ENCODE data around the gene ARHGEF19. TPM values are rescaled to one million over a fixed set of nuclear protein-coding genes. Genes with fewer than 3 reads are reported as not detected.
"Not testable (repeated sequence)": the region's sequence is repeated elsewhere in the genome, so short reads cannot be mapped to it uniquely, and the experiment has no call there.

Gene ARHGEF19
- total RNA-seq, 1 donor from 2014 or later, result 151 TPM

DNA sequence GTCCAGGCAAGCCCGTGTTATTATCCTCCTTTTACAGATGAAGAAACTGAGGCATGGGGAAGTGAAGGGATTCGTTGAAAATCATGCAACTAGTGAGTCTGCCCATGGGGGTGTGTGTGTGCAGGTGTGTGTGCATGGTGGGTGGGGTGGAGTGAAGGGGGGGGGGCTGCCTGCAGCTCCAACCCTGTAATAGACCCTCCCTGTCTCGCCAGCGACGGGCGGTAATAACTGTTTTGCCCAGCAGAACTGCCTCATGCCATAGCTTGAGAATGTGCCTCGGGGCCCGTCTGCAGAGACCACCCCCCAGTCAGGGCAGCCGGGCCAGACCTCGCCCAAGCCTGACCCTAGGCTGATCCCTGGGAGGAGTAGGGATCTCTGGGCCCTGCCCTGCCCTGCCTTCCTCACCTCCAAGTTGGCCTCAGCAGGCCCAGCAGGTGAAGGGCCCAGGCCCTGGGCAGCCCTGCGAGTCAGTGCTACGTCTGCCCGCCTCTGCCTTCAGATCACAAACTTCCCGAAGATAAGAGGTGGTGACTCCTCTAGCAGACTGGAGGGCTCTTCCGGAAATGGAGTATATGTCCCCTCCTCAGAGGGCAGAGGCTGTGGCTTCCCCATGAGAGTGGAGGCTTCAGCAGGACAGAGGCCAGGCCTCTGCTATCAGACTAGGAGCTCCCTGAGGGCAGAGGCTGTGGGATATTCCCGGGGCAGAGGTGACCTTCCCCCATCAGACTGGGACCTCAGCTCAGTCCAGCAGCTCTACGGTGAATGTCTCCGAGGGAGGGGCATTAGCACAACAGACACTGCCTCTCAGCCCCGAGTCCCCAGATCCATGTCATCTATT, 40.9 kb downstream of the ARHGEF19 start:
- TF ChIP-seq, protein P1, sequence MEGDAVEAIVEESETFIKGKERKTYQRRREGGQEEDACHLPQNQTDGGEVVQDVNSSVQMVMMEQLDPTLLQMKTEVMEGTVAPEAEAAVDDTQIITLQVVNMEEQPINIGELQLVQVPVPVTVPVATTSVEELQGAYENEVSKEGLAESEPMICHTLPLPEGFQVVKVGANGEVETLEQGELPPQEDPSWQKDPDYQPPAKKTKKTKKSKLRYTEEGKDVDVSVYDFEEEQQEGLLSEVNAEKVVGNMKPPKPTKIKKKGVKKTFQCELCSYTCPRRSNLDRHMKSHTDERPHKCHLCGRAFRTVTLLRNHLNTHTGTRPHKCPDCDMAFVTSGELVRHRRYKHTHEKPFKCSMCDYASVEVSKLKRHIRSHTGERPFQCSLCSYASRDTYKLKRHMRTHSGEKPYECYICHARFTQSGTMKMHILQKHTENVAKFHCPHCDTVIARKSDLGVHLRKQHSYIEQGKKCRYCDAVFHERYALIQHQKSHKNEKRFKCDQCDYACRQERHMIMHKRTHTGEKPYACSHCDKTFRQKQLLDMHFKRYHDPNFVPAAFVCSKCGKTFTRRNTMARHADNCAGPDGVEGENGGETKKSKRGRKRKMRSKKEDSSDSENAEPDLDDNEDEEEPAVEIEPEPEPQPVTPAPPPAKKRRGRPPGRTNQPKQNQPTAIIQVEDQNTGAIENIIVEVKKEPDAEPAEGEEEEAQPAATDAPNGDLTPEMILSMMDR (IDR thresholded peaks at IDR 0.05; ENCODE audit: unreplicated experiment), result no peak
- no peaks in the 10 kb centered on the region for H3K9me3 Mint-ChIP-seq (ENCODE audit: low read depth)
- H3K36me3 Mint-ChIP-seq (ENCODE audit: insufficient read depth), result no peaks in the 10 kb centered on the region
- no peaks in the 10 kb centered on the region for H3K27me3 Mint-ChIP-seq
- H3K27ac Mint-ChIP-seq, result no peak overlapping the region
- H3K4me1 Mint-ChIP-seq (ENCODE audit: low read depth), result peaks cover 20% of the 10 kb centered on the region
- no peak overlapping the region for H3K4me3 Mint-ChIP-seq (ENCODE audit: low read depth)
- DNase-seq (ENCODE audit: low spot score, unreplicated experiment), result no peak

DNA sequence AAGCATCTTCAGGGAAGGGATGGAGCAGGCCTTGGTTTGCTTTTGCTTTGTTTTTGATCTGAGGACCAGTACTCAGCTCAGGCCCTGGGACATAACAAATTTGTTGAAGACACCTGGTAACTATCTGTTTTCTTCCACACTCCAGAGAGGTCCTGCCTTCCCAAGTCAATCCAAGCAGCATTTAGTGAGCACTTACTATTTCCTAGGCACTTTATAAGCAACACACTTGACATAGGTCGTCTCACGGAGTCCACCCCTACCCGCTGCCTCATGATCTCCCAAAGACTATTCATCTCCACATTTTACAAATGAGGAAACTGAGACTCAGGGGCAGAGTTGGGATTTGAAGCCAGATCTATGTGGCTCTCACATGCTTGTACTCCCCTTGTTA, 42.2 kb downstream of the ARHGEF19 start:
- H3K9me3 Mint-ChIP-seq (ENCODE audit: low read depth), result no peaks in the 10 kb centered on the region
- no peaks in the 10 kb centered on the region for H3K36me3 Mint-ChIP-seq (ENCODE audit: insufficient read depth)
- no peak overlapping the region for H3K4me3 Mint-ChIP-seq (ENCODE audit: low read depth)
- peaks cover 17% of the 10 kb centered on the region for H3K4me1 Mint-ChIP-seq (ENCODE audit: low read depth)
- no peak overlapping the region for H3K27ac Mint-ChIP-seq
- no peaks in the 10 kb centered on the region for H3K27me3 Mint-ChIP-seq
- DNase-seq (ENCODE audit: low spot score, unreplicated experiment), result no peak
- TF ChIP-seq, protein P1 (IDR thresholded peaks at IDR 0.05; ENCODE audit: unreplicated experiment), result no peak

DNA sequence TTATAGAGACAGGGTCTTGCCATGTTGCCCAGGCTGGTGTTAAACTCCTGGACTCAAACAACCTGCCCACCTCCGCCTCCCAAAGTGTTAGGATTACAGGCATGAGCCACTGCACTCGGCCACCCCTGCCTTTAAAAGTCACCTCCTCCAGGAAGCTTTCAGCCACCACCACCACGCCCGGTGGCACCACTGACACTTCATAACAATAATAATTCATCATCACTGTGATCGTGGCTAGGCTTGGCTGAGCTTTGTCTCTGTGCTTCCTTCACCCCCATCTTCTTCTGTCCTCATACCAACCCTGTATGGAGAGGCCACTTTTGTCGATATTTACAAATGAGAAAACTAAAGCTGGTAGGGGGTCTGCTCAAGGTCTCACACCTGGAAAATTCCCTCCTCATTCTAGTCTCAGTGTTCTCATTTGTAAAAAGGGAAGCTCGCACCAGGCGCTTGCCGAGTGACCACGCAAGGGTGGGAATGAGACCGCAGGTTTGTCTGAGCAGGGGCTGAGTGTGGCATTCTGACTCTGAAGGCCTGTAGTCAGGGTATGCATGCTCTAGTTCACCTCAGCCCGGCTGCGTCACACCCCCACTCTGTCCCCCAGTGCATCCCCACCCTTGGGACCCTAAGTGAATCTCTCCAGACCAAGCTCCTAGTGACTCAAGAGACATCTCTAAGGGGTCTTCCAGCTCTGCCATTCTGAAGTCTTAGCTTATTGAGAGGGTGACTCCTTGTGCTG, 43.7 kb downstream of the ARHGEF19 start:
- TF ChIP-seq, protein P1 (IDR thresholded peaks at IDR 0.05; ENCODE audit: unreplicated experiment), result no peak
- Mint-ChIP-seq H3K4me3 (ENCODE audit: low read depth) (peak overlapping the region; percentile 65), H3K4me1 (ENCODE audit: low read depth) (peaks cover 26% of the 10 kb centered on the region), H3K27me3 (no peaks in the 10 kb centered on the region), H3K27ac (peak overlapping the region; percentile 86), H3K36me3 (ENCODE audit: insufficient read depth) (no peaks in the 10 kb centered on the region), H3K9me3 (ENCODE audit: low read depth) (no peaks in the 10 kb centered on the region)
- DNase-seq (ENCODE audit: low spot score, unreplicated experiment), result no peak

DNA sequence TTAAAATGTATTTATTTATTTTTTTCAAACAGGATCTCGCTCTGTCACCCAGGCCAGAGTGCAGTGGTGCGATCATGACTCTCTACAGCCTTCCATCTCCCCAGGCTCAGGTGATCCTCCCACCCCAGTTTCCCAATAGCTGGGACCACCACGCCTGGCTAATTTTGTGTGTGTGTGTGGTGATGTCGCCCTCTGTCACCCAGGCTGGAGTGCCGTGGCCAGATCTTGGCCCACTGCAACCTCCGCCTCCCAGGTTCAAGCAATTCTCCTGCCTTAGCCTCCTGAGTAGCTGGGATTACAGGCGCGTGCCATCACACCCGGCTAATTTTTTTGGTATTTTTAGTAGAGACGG, 44.3 kb downstream of the ARHGEF19 start:
- not testable (repeated sequence) for H3K36me3 Mint-ChIP-seq (ENCODE audit: insufficient read depth); H3K9me3 Mint-ChIP-seq (ENCODE audit: low read depth); DNase-seq (ENCODE audit: low spot score, unreplicated experiment); H3K27me3 Mint-ChIP-seq
- Mint-ChIP-seq H3K4me1 (ENCODE audit: low read depth) (peaks cover 22% of the 10 kb centered on the region), H3K4me3 (ENCODE audit: low read depth) (peak overlapping the region; percentile 65), H3K27ac (peak overlapping the region; percentile 71)

DNA sequence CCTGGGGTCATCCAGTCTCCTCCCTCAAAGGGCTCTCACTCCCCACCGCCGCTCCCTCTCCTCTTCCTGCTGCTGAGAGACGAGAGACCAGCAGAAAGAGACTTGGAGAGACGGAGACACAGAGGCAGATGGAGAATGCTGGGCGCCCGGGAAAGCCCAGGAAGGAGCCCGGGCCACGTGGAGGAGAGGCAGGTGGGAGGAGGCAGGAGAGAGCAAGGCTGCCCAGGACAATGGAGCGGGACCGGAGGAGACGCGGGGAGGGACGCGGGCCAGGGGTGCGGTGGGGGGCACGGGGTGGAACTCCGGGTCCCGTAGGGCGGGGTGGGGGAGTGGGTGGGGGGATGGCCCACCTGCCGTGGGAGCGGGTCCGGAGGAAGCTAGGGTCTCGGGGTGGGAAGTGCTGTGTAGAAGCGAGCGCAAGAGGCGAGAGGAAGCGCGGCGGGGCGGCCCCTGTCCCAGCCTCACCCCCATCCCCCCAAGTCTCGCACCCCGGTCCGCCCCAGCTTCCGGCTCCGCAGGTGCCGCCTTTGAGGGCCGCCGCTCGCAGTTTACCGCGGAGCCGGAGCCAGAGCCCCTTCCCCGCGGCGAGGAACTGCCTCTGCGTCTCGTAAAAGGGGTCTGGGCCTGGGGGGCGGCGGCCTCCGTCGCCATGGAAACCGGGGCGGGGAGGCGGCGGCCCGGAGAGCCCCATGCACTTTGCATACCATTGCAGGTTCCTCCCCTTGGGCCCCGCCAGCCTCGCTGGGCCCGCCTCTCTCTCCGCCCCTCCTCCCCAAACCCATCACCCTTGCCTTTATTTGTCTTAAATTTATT, 44.9 kb downstream of the ARHGEF19 start:
- Mint-ChIP-seq H3K36me3 (ENCODE audit: insufficient read depth) (no peaks in the 10 kb centered on the region), H3K4me3 (ENCODE audit: low read depth) (peak overlapping the region; percentile 73), H3K9me3 (ENCODE audit: low read depth) (no peaks in the 10 kb centered on the region), H3K27me3 (no peaks in the 10 kb centered on the region), H3K4me1 (ENCODE audit: low read depth) (peaks cover 22% of the 10 kb centered on the region), H3K27ac (peak overlapping the region; percentile 90)
- TF ChIP-seq, protein P1 (IDR thresholded peaks at IDR 0.05; ENCODE audit: unreplicated experiment), result no peak
- peak; percentile 65 for DNase-seq (ENCODE audit: low spot score, unreplicated experiment)
